Mucosa of rectum (tissue), 2 donors: Measurements from ENCODE around the gene SEMA4G.
"Not testable (repeated sequence)": the region's sequence is repeated elsewhere in the genome, so short reads cannot be mapped to it uniquely, and the experiment has no call there.

Experiments
- H3K27ac ChIP-seq, 2 donors: one replicate each; pipeline ENCODE4 v1.7.0; 2013; ENCODE audit warnings: inconsistent platforms in 2 of 2, low read depth in 2 of 2, low read length in 2 of 2
- H3K27me3 ChIP-seq, 2 donors: one replicate each; pipeline ENCODE4 v1.7.0; 2013; ENCODE audit warnings: low read length in 2 of 2; ENCODE audit not compliant: control insufficient read depth in 2 of 2, insufficient read depth in 2 of 2
- H3K36me3 ChIP-seq, 2 donors: one replicate each; pipeline ENCODE4 v1.7.0; 2013; ENCODE audit warnings: low read length in 2 of 2; ENCODE audit not compliant: control insufficient read depth in 2 of 2, insufficient read depth in 2 of 2
- H3K4me1 ChIP-seq, 2 donors: one replicate each; pipeline ENCODE4 v1.7.0; 2013; ENCODE audit warnings: low read length in 2 of 2, mild to moderate bottlenecking in 1 of 2; ENCODE audit not compliant: control insufficient read depth in 2 of 2, insufficient read depth in 2 of 2
- H3K4me3 ChIP-seq, 2 donors: one replicate each; pipeline ENCODE4 v1.7.0; 2013; ENCODE audit warnings: low read length in 2 of 2
- H3K9ac ChIP-seq, 2 donors: one replicate each; pipeline ENCODE4 v1.7.0; 2013; ENCODE audit warnings: low read length in 2 of 2, low read depth in 1 of 2, mild to moderate bottlenecking in 1 of 2
- H3K9me3 ChIP-seq, 2 donors: one replicate each; pipeline ENCODE4 v1.7.0; 2013; ENCODE audit warnings: low read length in 2 of 2; ENCODE audit not compliant: control insufficient read depth in 2 of 2
- donor health status: healthy.
- donor health status: Normal muscosa, but diverticular disease.

SEMA4G gene

DNA sequence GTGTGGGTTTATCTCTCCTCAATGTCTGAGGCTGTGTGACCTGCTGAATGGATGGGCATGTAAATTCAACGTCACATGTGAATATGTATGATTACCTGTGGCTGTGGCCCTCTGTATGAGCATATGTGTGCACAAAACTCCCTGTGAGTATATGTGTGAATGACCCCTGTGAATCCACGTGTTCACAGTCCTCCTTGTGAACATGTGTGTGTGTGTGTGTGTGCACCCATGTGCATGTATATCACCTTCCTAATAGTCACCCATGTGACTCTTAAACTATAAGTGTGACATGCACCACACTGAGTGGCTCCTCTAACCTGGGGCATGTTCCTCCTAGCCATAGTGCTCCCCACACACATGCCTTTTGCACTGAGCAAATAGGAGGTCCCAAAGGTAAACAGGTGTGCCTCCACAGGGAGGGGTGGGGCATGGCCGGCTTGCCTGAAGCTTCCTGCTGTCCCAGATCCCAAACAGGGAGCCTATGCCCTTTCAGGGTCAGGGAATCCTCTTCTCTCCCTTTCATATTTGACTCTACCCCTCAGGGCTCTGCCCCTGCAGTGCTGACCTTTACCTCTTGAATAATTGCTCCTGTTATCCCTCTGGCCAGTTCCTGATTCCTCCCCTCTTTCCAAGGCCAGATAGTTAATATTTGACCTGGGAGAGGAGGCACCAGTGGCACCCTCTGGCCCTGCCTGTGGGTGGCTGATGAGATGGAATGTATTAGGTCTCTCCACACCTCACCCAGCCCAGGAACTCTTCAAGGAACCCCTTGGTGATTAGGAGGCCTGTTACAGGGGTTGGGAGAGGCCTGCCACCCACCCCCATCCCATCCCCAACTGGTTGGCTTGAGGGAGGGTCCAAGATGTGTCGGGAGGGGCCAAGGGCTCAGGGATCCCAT, 1.9 kb downstream of the SEMA4G start:
- Histone ChIP-seq H3K9ac (peak overlapping the region; percentile 38 to 89), H3K9me3 (no peaks in the 10 kb centered on the region), H3K4me1 (peaks cover 32 to 50% of the 10 kb centered on the region in 2 donors), H3K36me3 (peaks cover 16 to 23% of the 10 kb centered on the region in 2 donors), H3K4me3 (peak overlapping the region; percentile 86 to 94), H3K27ac (peak overlapping the region; percentile 94 to 95), H3K27me3 (no peaks in the 10 kb centered on the region)

DNA sequence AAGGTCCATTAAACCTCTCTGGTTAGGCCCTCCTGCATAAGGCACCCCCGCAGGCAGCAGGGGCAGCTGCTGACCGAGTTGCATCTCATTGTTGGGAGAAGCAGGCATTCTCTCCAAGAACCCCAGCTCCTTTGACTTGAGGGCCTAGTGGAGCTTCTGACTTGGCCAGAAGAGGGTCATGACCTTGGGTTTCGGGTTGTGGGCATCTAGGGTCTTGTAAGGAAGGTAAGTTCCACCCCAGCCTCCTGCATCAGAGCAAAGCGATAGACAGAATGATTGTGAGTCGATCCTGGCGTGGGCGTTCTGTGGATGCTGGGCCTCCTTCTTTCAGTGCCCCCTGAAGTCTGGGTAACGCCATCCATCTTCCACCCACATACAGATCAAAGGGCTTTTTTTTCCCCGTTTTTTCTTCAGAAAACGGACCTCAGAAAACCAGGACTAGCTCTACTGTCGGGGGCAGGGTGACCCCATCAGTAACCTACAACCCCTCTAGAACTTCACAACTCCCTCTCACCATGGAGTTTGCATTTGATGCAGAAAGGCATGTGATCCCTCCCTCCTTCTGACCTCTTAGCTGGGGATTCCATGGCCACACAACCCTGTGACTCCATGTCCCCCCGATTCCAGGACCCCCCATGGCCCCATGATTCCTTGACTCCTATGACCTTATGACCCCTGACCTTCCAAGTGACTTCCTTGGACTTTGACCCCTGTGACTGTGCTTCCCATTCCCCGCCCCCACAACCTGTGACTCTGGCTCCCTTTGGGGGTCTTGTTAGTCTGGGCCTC, 3.0 kb downstream of the SEMA4G start:
- H3K4me3 ChIP-seq: peak overlapping the region; percentile 86 to 94
- H3K4me1 ChIP-seq: peaks cover 30 to 49% of the 10 kb centered on the region in 2 donors
- no peaks in the 10 kb centered on the region for H3K9me3 ChIP-seq
- no peaks in the 10 kb centered on the region for H3K27me3 ChIP-seq
- H3K9ac ChIP-seq: peak overlapping the region in 1 of 2 donors; percentile 34
- peaks cover 22 to 27% of the 10 kb centered on the region in 2 donors for H3K36me3 ChIP-seq
- H3K27ac ChIP-seq: peak overlapping the region in 1 of 2 donors; percentile 94

DNA sequence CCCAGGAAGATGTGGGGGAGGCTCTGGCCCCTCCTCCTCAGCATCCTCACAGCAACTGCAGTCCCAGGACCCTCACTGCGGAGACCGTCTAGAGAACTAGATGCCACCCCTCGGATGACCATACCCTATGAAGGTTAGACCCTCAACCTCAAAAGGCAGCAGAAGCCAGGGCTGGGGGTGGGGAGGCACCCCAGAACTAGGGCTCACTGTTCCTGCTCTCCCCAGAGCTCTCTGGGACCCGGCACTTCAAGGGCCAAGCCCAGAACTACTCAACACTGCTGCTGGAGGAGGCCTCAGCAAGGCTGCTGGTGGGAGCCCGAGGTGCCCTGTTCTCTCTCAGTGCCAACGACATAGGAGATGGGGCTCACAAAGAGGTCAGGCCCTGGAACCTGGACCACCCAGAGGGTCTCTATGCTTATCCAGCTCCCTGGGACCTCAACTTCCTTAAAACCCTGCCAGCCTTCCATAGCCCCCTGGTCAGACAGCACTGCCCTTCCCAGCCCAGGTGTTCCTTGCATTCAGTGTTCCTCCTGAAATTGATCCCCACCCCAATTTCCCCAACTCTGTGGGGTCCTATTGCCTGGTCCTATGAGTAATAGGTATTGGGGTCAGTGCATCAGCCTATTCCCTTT, 3.7 kb downstream of the SEMA4G start:
- no peaks in the 10 kb centered on the region for H3K9me3 ChIP-seq
- H3K4me3 ChIP-seq: no peak overlapping the region
- H3K36me3 ChIP-seq: peaks cover 25 to 34% of the 10 kb centered on the region in 2 donors
- no peak overlapping the region for H3K27ac ChIP-seq
- peaks cover 28 to 44% of the 10 kb centered on the region in 2 donors for H3K4me1 ChIP-seq
- no peak overlapping the region for H3K9ac ChIP-seq
- H3K27me3 ChIP-seq: no peaks in the 10 kb centered on the region

DNA sequence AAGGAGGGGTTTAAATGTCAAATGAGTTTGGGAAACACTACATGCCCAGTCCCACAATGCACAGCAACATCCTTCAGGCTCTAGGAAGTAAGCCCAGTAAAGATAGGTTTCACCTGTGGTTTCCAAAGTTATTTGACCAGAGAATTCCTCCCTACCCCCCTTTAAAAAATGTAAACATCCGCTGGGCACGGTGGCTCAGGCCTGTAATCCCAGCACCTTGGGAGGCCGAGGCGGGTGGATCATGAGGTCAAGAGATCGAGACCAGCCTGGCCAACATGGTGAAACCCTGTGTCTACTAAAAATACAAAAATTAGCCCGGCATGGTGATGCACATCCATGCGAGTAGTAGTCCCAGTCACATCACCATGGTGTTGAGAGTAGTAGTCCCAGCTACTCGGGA, 6.1 kb downstream of the SEMA4G start:
- H3K27me3 ChIP-seq, H3K27ac ChIP-seq, H3K9me3 ChIP-seq, H3K9ac ChIP-seq, H3K4me3 ChIP-seq: not testable (repeated sequence)
- H3K36me3 ChIP-seq: peaks cover 47 to 56% of the 10 kb centered on the region in 2 donors
- H3K4me1 ChIP-seq: peaks cover 17 to 26% of the 10 kb centered on the region in 2 donors

DNA sequence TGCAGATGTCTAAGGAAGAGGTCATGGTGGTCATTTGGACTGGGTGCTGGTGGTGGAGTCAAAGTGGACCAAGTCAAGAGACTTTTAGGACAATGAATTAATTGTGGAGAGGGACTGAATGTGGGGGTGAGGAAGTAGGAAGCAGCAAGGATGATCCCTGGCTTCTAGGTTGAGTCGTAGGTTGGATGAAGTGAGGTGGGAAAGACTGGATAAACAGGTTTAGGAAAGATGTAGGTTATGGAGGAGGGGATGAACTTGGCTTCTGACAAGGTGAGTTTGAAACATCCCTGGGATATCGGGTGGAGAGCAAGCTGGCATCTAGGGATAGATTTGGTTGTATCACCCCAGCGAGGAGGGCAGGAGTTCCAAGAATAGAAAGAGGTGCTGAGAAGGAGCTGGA, 7.6 kb downstream of the SEMA4G start:
- Histone ChIP-seq H3K9me3 (no peaks in the 10 kb centered on the region), H3K27ac (no peak overlapping the region), H3K36me3 (peaks cover 58 to 69% of the 10 kb centered on the region in 2 donors), H3K4me1 (peaks cover 6 to 11% of the 10 kb centered on the region in 2 donors), H3K27me3 (no peaks in the 10 kb centered on the region), H3K9ac (no peak overlapping the region), H3K4me3 (no peak overlapping the region)

DNA sequence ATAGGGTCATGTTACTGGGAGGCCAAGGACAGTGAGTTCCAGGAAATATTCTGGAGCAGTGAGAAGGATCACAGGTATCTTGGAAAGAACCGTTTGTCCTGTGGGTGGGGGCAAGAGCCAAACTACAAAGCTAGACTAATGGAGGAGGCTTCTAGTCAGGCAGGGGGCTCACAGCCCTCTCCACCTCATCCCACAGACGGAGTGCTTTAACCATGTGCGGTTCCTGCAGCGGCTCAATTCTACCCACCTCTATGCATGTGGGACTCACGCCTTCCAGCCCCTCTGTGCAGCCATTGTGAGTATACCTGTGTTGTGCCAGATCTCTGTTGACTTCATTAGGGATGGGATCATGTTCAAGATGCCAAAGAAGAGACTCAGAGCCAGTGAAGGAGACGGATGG, 8.1 kb downstream of the SEMA4G start:
- no peaks in the 10 kb centered on the region for H3K9me3 ChIP-seq
- H3K36me3 ChIP-seq: peaks cover 62 to 73% of the 10 kb centered on the region in 2 donors
- H3K4me1 ChIP-seq: peaks cover 1 to 6% of the 10 kb centered on the region in 2 donors

DNA sequence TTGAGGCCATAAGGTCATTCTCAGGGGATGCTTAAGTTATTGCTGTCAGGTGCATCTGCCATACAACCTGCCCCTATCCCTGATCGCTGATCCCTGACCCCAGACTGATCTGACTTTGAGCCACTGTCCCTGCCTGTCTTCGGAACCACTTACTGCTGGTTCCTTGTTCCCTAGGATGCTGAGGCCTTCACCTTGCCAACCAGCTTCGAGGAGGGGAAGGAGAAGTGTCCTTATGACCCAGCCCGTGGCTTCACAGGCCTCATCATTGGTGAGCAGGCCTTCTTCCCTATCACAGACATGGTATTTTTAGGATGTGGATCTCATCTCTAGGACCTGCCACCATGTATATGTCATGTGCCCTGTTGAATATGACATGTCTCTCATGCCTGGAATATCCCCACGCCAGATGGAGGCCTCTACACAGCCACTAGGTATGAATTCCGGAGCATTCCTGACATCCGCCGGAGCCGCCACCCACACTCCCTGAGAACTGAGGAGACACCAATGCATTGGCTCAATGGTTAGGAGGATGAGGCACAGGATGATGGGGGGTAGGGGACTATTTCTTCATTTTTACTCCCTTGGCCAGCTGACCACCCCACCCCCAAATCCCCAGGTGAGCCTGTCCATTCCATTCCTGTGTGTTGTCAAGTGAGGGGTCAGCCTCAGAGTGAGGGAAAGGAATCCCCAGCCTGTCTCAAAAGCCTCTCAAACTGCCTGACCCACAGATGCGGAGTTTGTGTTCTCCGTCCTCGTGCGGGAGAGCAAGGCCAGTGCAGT, 9.0 kb downstream of the SEMA4G start:
- no peak overlapping the region for H3K27ac ChIP-seq
- peaks cover 62 to 72% of the 10 kb centered on the region in 2 donors for H3K36me3 ChIP-seq
- no peaks in the 10 kb centered on the region for H3K4me1 ChIP-seq
- H3K4me3 ChIP-seq: no peak overlapping the region
- no peak overlapping the region for H3K9ac ChIP-seq
- no peaks in the 10 kb centered on the region for H3K9me3 ChIP-seq
- H3K27me3 ChIP-seq: no peaks in the 10 kb centered on the region

More for the DNA sequence above, 8.1 kb downstream of the SEMA4G start:
- Histone ChIP-seq H3K4me3 (no peak overlapping the region), H3K9ac (no peak overlapping the region), H3K27ac (no peak overlapping the region), H3K27me3 (no peaks in the 10 kb centered on the region)

DNA sequence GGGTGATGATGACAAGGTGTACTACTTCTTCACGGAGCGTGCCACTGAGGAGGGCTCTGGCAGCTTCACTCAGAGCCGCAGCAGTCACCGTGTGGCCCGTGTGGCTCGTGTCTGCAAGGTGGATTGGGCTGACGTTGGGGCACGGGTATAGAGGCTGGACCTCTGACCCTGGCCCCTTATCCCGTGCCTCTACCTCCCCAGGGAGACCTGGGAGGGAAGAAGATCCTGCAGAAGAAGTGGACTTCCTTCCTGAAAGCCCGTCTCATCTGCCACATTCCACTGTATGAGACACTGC, 9.5 kb downstream of the SEMA4G start:
- H3K27ac ChIP-seq: no peak overlapping the region
- H3K36me3 ChIP-seq: peaks cover 61 to 73% of the 10 kb centered on the region in 2 donors
- H3K27me3 ChIP-seq: no peaks in the 10 kb centered on the region
- no peak overlapping the region for H3K9ac ChIP-seq
- no peaks in the 10 kb centered on the region for H3K9me3 ChIP-seq
- H3K4me3 ChIP-seq: no peak overlapping the region
- H3K4me1 ChIP-seq: no peaks in the 10 kb centered on the region

DNA sequence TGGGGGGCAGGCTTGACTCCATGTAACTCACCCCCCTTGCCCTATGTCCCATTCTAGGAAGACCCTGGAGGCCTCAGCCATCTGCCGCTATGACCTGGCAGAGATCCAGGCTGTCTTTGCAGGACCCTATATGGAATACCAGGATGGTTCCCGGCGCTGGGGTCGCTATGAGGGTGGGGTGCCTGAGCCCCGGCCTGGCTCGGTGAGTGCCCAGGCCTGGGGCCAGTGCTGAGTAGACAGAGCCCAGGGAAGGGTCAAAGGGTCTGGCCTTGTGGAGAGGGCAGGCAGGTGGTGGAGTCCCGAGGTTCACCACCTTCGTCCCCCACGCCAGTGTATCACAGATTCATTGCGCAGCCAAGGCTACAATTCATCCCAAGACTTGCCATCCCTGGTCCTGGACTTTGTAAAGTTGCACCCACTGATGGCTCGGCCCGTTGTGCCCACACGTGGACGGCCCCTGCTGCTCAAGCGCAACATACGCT, 10.5 kb downstream of the SEMA4G start:
- H3K4me1 ChIP-seq: no peaks in the 10 kb centered on the region
- no peak overlapping the region for H3K27ac ChIP-seq
- H3K4me3 ChIP-seq: no peak overlapping the region
- peaks cover 63 to 74% of the 10 kb centered on the region in 2 donors for H3K36me3 ChIP-seq
- no peaks in the 10 kb centered on the region for H3K27me3 ChIP-seq
- no peak overlapping the region for H3K9ac ChIP-seq
- no peaks in the 10 kb centered on the region for H3K9me3 ChIP-seq
